HEK293T (cell line): ENCODE data around the gene FTO.

Source experiments
- ARNT ChIP-seq: fragments of 450-650 bp; IDR thresholded peaks from 2 replicates; pipeline ENCODE4 v1.6.1; 2017; ENCODE audit warnings: mild to moderate bottlenecking
- BHLHE40 ChIP-seq: fragments of 450-650 bp; IDR thresholded peaks from 2 replicates; pipeline ENCODE4 v1.6.1; 2016; ENCODE audit warnings: mild to moderate bottlenecking, moderate library complexity, borderline replicate concordance
- FOXA1 ChIP-seq: fragments of 450-650 bp; IDR thresholded peaks from 2 replicates; pipeline ENCODE4 v1.6.1; 2016; ENCODE audit warnings: mild to moderate bottlenecking
- FOXK2 ChIP-seq: fragments of 450-650 bp; IDR thresholded peaks from 2 replicates; pipeline ENCODE4 v1.6.1; 2016; ENCODE audit warnings: mild to moderate bottlenecking
- FOXM1 ChIP-seq: fragments of 450-650 bp; IDR thresholded peaks from 2 replicates; pipeline ENCODE4 v1.6.1; 2017; ENCODE audit warnings: mild to moderate bottlenecking, borderline replicate concordance
- HDGF ChIP-seq: fragments of 450-650 bp; IDR thresholded peaks from 2 replicates; pipeline ENCODE4 v1.6.1; 2017; ENCODE audit warnings: antibody characterized with exemption, borderline replicate concordance
- SP1 ChIP-seq: fragments of 450-650 bp; IDR thresholded peaks from 2 replicates; pipeline ENCODE4 v1.6.1; 2017
- SUZ12 ChIP-seq: fragments of 450-650 bp; IDR thresholded peaks from 2 replicates; pipeline ENCODE4 v1.6.1; 2016; ENCODE audit warnings: mild to moderate bottlenecking
- TARDBP ChIP-seq: fragments of 450-650 bp; IDR thresholded peaks from 2 replicates; pipeline ENCODE4 v1.6.1; 2016
- TF ChIP-seq, protein P1 (sequence below): fragments of 450-650 bp; IDR thresholded peaks from 2 replicates; pipeline ENCODE4 v1.6.1; 2016

DNA sequence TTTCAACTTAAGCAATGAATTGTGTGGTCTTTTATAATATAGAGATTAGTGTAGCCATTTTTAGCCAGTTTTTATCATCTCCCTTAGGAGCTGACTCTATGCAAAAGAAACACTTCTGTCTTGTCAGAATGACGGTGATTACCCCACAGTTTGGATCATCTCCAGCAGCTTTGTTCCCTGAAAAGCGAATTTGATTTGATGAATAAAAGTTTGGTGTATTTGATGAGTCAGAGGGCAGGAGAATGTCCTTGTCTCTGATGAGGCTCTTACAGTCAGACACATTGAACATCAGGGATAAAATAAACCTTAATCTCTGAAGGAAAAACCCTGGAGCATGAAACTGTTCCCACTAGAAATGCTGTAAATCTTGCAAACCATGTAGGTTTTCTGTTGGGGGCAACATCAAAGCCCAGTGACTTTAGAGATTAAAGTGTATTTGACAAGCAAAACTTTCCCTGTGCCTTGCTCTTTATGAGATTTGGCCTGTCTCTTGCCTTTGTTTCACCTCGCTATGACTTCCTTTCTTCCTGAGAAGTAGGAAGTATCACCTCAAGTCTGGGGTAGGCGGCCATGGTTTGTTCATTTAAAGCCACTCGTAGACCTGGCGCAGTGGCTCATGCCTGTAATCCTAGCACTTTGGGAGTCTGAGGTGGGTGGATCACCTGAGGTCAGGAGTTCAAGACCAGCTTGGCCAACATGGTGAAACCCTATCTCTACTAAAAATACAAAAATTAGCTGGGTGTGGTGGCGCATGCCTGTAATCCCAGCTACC lies 209.3 kb downstream of the FTO start:
- TF ChIP-seq SP1 = no peak
- no peak for TF ChIP-seq FOXA1
- no peak for TF ChIP-seq SUZ12
- TF ChIP-seq FOXM1 = no peak
- TF ChIP-seq HDGF = no peak
- TF ChIP-seq TARDBP = no peak
- no peak for TF ChIP-seq FOXK2
- no peak for TF ChIP-seq ARNT
- TF ChIP-seq BHLHE40 = no peak
- TF ChIP-seq, protein P1, sequence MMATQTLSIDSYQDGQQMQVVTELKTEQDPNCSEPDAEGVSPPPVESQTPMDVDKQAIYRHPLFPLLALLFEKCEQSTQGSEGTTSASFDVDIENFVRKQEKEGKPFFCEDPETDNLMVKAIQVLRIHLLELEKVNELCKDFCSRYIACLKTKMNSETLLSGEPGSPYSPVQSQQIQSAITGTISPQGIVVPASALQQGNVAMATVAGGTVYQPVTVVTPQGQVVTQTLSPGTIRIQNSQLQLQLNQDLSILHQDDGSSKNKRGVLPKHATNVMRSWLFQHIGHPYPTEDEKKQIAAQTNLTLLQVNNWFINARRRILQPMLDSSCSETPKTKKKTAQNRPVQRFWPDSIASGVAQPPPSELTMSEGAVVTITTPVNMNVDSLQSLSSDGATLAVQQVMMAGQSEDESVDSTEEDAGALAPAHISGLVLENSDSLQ = no peak
